SJCRH30 (cell line): ENCODE measurements around the gene DLX2. TPM values are rescaled to one million over a fixed set of nuclear protein-coding genes. Genes with fewer than 3 reads are reported as not detected.
"Not testable (repeated sequence)": the region's sequence is repeated elsewhere in the genome, so short reads cannot be mapped to it uniquely, and the experiment has no call there.

Source experiments
- DNase-seq, 2 experiments: peaks; one replicate each; pipeline ENCODE4 v3.0.0-alpha.2; 2015 to 2020
- H3K27ac ChIP-seq: fragments of 250-450 bp; sonication (Bioruptor Pico); 2 replicates; pipeline ENCODE4 v1.5.1; 2020; ENCODE audit warnings: mild to moderate bottlenecking, moderate library complexity
- H3K27me3 ChIP-seq: fragments of 250-450 bp; sonication (Bioruptor Pico); 2 replicates; pipeline ENCODE4 v1.5.1; 2020; ENCODE audit warnings: mild to moderate bottlenecking, moderate library complexity
- H3K36me3 ChIP-seq: fragments of 250-450 bp; sonication (Bioruptor Pico); 2 replicates; pipeline ENCODE4 v1.5.1; 2020; ENCODE audit warnings: mild to moderate bottlenecking, moderate library complexity
- H3K4me1 ChIP-seq: fragments of 250-450 bp; sonication (Bioruptor Pico); 2 replicates; pipeline ENCODE4 v1.5.1; 2020; ENCODE audit warnings: mild to moderate bottlenecking, moderate library complexity
- H3K4me3 ChIP-seq: fragments of 250-450 bp; sonication (Bioruptor Pico); 2 replicates; pipeline ENCODE4 v1.5.1; 2020; ENCODE audit warnings: mild to moderate bottlenecking, moderate library complexity
- H3K9me3 ChIP-seq: fragments of 250-450 bp; sonication (Bioruptor Pico); replicated peaks from 2 replicates; pipeline ENCODE4 v1.5.1; 2020; ENCODE audit warnings: mild to moderate bottlenecking, moderate library complexity
- total RNA-seq: library from RNA; depleted of rRNA; stranded (reverse); fragments of >200 nt; shearing (Covaris generic); gene quantifications from 2 replicates; pipeline ENCODE4 v1.2.3, GENCODE V29; 2014; rRNA removed

The DLX2 gene
- total RNA-seq, 1 experiment from 2014 or later, result 0.89 TPM

GRCh38 chr2:172066394-172066886 is 36.3 kb downstream of the DLX2 start:
- H3K9me3 ChIP-seq, result no peaks in the 10 kb centered on the region
- no peaks in the 10 kb centered on the region for H3K4me1 ChIP-seq
- no peak overlapping the region for H3K4me3 ChIP-seq
- H3K27me3 ChIP-seq, result no peaks in the 10 kb centered on the region
- no peaks in the 10 kb centered on the region for H3K36me3 ChIP-seq
- DNase-seq, result no peak
- no peak overlapping the region for H3K27ac ChIP-seq

DNA sequence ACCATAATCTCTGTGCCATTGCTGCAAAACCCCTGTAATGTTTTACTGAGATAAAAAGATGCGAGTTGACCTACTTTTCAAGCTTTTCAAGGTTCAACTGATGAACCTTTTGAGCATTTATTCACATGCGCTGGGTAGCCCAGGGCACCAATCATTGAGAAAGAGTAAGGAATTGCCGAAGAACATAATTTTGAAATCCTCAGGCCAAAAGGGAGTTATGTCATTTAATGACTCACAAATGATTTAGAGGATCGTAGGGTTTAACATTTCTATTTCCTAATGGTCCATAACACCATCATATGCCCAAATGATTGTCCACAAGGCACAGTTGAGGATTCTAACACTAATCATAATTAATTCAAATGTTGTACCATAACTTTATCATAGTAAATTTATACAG is 37.6 kb downstream of the DLX2 start:
- H3K4me1 ChIP-seq, result no peaks in the 10 kb centered on the region
- H3K27ac ChIP-seq, result no peak overlapping the region
- H3K9me3 ChIP-seq, result no peaks in the 10 kb centered on the region
- no peaks in the 10 kb centered on the region for H3K36me3 ChIP-seq
- DNase-seq, result no peak
- no peaks in the 10 kb centered on the region for H3K27me3 ChIP-seq
- no peak overlapping the region for H3K4me3 ChIP-seq

DNA sequence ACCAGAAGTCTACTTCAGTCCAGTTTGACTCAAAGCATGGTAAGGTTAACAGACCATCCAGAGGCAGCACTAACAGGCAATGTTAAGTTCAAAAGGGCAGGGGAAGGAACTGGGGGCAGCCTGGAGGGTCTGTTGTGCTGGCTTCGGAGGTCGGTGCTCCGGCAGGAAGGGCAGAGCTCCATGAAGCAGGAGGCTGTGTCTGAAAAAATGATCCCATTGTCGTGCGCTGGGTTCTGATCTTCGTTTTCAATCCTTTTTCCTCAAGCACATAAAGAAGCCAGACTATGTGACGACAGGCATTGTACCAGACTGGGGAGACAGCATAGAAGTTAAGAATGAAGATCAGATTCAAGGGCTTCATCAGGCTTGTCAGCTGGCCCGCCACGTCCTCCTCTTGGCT is 39.3 kb downstream of the DLX2 start:
- Histone ChIP-seq H3K9me3 (no peaks in the 10 kb centered on the region), H3K27me3 (no peaks in the 10 kb centered on the region), H3K4me3 (no peak overlapping the region), H3K4me1 (no peaks in the 10 kb centered on the region), H3K36me3 (no peaks in the 10 kb centered on the region), H3K27ac (no peak overlapping the region)
- no peak for DNase-seq

- Histone ChIP-seq H3K4me3 (no peak overlapping the region), H3K4me1 (no peaks in the 10 kb centered on the region), H3K27me3 (no peaks in the 10 kb centered on the region), H3K9me3 (no peaks in the 10 kb centered on the region), H3K36me3 (no peaks in the 10 kb centered on the region), H3K27ac (no peak overlapping the region)
- no peak for DNase-seq
Observed at GRCh38 chr2:172062402-172063004, 40.2 kb downstream of the DLX2 start.

- DNase-seq, H3K9me3 ChIP-seq, H3K27ac ChIP-seq, H3K4me3 ChIP-seq, H3K4me1 ChIP-seq, H3K36me3 ChIP-seq, H3K27me3 ChIP-seq: not testable (repeated sequence)
Observed at GRCh38 chr2:172060118-172060517, 42.6 kb downstream of the DLX2 start.

- DNase-seq, result no peak
- H3K4me3 ChIP-seq, result no peak overlapping the region
- no peaks in the 10 kb centered on the region for H3K4me1 ChIP-seq
- no peak overlapping the region for H3K27ac ChIP-seq
- no peaks in the 10 kb centered on the region for H3K36me3 ChIP-seq
- no peaks in the 10 kb centered on the region for H3K9me3 ChIP-seq
- no peaks in the 10 kb centered on the region for H3K27me3 ChIP-seq
Observed at GRCh38 chr2:172058660-172059059, 44.0 kb downstream of the DLX2 start.

DNA sequence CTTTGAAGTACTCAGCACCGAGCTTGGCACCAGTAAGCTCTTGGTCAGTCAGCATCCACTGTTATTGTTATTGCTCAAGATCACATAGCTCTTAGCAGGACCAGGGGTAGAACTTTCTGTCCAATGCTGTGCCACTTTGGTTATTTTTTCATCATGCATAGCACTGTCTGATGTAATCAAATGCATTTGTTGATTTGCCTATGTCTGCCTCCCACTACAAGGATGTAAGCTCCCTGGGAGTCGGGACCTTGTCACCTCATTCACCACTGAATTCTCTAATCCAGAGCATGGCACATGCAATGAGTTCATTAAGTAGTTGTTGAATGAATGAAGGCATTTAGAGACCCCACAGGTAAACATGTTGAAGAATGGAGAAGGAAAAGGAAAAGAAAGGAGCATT is 46.4 kb downstream of the DLX2 start:
- no peaks in the 10 kb centered on the region for H3K36me3 ChIP-seq
- H3K4me1 ChIP-seq, result peaks cover 7% of the 10 kb centered on the region
- no peaks in the 10 kb centered on the region for H3K9me3 ChIP-seq
- H3K4me3 ChIP-seq, result no peak overlapping the region
- no peaks in the 10 kb centered on the region for H3K27me3 ChIP-seq
- no peak for DNase-seq
- no peak overlapping the region for H3K27ac ChIP-seq

DNA sequence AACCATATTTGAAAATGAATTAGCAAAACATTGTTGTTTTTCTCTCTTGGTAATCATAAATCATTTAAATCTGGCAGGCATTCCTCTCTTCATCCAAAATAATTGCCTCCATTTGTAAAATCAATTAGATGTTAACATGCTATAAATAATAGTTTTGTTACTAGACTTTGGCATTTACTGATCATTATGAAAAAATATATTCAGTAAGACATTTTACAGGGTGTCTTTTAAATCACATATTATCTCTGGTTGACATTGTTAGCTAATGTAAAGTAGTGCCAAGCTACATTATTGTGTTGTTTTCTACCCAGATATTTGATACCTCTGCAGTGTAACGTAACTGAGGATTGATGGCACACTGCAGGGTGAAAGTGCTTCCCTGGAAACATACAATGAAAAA is 49.2 kb downstream of the DLX2 start:
- no peak overlapping the region for H3K27ac ChIP-seq
- no peaks in the 10 kb centered on the region for H3K36me3 ChIP-seq
- peaks cover 7% of the 10 kb centered on the region for H3K4me1 ChIP-seq
- H3K27me3 ChIP-seq, result no peaks in the 10 kb centered on the region
- no peak overlapping the region for H3K4me3 ChIP-seq
- no peak for DNase-seq
- H3K9me3 ChIP-seq, result no peaks in the 10 kb centered on the region

DNA sequence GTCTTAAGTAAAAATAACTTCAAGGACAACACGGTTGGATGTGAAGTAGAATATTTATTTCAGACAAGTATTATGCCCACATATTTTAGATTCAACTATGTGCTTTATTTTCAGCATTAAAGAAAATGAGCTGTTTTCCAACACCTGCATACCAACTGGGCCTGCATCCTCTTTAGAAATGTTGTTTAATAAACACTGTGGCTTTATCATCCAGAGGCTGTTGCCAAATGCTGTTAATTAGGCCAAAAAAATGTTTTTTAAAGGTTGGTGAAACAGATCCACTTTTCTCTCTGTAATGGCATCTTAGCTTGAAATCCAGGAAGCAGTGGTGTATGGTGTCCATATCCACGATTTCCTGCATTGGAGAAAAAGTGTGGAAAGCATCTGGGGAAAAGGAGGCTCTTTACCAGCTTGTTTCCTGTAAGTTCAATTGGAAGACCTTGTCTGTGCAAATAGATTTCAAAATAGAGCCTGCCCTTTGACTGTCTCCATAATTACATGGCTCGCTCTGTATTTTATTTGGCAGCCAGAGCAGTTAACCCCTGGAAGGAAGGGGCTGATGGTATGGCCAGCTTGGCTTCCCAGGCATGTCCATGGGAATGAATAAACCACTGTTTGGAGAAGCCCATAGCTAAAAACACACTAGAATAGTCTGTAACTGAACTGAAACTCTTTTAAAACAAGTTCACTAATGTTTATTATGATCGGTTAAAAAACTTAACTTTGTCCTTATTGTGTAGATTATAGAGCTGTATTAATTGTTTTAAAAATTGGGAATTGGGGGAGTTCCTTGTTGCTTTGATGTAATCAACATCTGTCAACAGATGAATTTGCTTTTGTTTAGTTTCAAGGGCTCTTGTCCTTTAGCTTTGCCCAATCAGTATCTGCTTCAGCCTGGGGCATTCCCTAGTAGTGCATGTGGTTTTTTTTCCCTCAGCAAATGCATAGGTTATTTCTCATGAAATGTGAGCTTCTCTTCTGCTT is 50.4 kb downstream of the DLX2 start:
- Histone ChIP-seq H3K27ac (peak overlapping the region; percentile 27), H3K4me3 (peak overlapping the region; percentile 8; the same call in 1 of the 2 replicates)
- DNase-seq, result peak; percentile 46 to 70

DNA sequence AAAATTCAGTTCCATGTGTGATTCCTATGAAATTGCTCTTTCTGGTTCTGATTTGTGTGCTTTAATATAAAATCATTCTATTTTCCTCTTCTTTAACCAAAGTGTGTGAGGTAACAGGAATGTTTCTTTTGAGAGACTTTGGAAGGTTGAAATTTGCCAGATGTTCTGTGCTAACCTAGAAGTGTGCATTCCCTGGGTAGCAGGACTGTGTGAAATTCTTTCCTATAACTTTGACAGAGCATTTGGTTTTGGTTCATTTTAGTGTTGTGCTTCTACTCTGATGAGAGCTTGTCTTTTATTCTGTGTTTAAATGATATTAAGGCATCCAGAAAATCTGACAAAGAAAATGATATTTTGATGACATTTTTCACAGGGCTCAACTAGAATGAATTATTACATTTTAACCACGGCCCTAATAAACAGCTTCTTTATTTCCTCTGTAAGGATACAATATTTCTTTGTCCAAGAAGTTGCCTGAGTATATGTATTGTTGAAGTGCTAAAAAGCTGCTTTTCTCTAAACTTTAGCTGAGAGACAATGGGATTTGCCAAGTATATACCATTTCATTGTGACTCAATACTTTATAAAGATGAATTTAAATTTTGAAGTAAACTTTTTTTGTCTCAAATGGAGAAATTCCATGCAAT is 52.1 kb downstream of the DLX2 start:
- no peak for DNase-seq
- Histone ChIP-seq H3K4me3 (no peak overlapping the region), H3K27me3 (no peaks in the 10 kb centered on the region), H3K27ac (no peak overlapping the region), H3K9me3 (no peaks in the 10 kb centered on the region), H3K36me3 (no peaks in the 10 kb centered on the region), H3K4me1 (peaks cover 7% of the 10 kb centered on the region)

More for the DNA sequence above, 50.4 kb downstream of the DLX2 start:
- Histone ChIP-seq H3K4me1 (peaks cover 7% of the 10 kb centered on the region), H3K9me3 (no peaks in the 10 kb centered on the region), H3K27me3 (no peaks in the 10 kb centered on the region), H3K36me3 (no peaks in the 10 kb centered on the region)

GRCh38 chr2:172049567-172050120 is 53.1 kb downstream of the DLX2 start:
- H3K27ac ChIP-seq, result no peak overlapping the region
- peaks cover 7% of the 10 kb centered on the region for H3K4me1 ChIP-seq
- DNase-seq, result no peak
- H3K36me3 ChIP-seq, result no peaks in the 10 kb centered on the region
- H3K9me3 ChIP-seq, result no peaks in the 10 kb centered on the region
- H3K27me3 ChIP-seq, result no peaks in the 10 kb centered on the region
- no peak overlapping the region for H3K4me3 ChIP-seq

Other genes with a start within 250 kb of the DLX2 start
- gene SLC25A12, start 208.7 kb downstream of the DLX2 start, total RNA-seq, result 22.9 and 23.6 TPM in 2 replicates
- 117 TPM in 2 replicates for gene HAT1, start 180.4 kb downstream of the DLX2 start, total RNA-seq
- gene METAP1D, start 102.9 kb downstream of the DLX2 start, total RNA-seq, result 6.0 and 6.9 TPM in 2 replicates
- 13.5 and 14.9 TPM in 2 replicates for gene DLX1, start 17.4 kb downstream of the DLX2 start, total RNA-seq